Middle frontal gyrus (tissue), 1 donor: ENCODE results near the gene LRRC45.

Experiments used
- DNase-seq: peaks from one replicate; pipeline ENCODE4 v3.0.0-alpha.2; 2015; ENCODE audit warnings: low spot score; ENCODE audit errors: extremely low spot score

LRRC45 gene

GRCh38 chr17:82050152-82050760 lies 27.2 kb downstream of the LRRC45 start:
- DNase-seq, result no peak

GRCh38 chr17:82050761-82051641 lies 27.9 kb downstream of the LRRC45 start:
- no peak for DNase-seq

GRCh38 chr17:82051776-82052637 lies 28.9 kb downstream of the LRRC45 start, which contains the start of the genes GPS1 and RFNG:
GPS1 (plus strand) TSS chr17:82051898; CDS start chr17:82051932, 34 bp downstream.
RFNG (minus strand) TSS chr17:82051811; CDS start chr17:82051766, 45 bp downstream.
- peak; percentile 32 for DNase-seq

- no peak for DNase-seq
These were observed 29.5 kb downstream of the LRRC45 start for GRCh38 chr17:82052638-82053059.

- DNase-seq, result no peak
These were observed 30.0 kb downstream of the LRRC45 start for GRCh38 chr17:82053130-82053529.

- no peak for DNase-seq
These were observed 30.6 kb downstream of the LRRC45 start for GRCh38 chr17:82053556-82054263.

- no peak for DNase-seq
These were observed 31.4 kb downstream of the LRRC45 start for GRCh38 chr17:82054351-82055022.

GRCh38 chr17:82055023-82055964 lies 32.2 kb downstream of the LRRC45 start:
- DNase-seq, result no peak

GRCh38 chr17:82055965-82056728 lies 33.0 kb downstream of the LRRC45 start:
- no peak for DNase-seq

- DNase-seq, result no peak
These were observed 33.9 kb downstream of the LRRC45 start for GRCh38 chr17:82056729-82057621.

- DNase-seq, result no peak
These were observed 35.2 kb downstream of the LRRC45 start for GRCh38 chr17:82058230-82058854.

GRCh38 chr17:82058855-82059249 lies 35.7 kb downstream of the LRRC45 start:
- no peak for DNase-seq

- DNase-seq, result no peak
These were observed 36.3 kb downstream of the LRRC45 start for GRCh38 chr17:82059272-82060000.

GRCh38 chr17:82060001-82060380 lies 36.9 kb downstream of the LRRC45 start:
- no peak for DNase-seq

- DNase-seq, result no peak
These were observed 37.5 kb downstream of the LRRC45 start for GRCh38 chr17:82060614-82061013.
